Germinal center (tissue), 1 donor: Measurements from ENCODE around the gene LRP2BP.

Source experiments
- DNase-seq: peaks from one replicate; pipeline ENCODE4 v3.0.0; 2012; ENCODE audit warnings: mixed read lengths, low spot score

Gene LRP2BP

DNA sequence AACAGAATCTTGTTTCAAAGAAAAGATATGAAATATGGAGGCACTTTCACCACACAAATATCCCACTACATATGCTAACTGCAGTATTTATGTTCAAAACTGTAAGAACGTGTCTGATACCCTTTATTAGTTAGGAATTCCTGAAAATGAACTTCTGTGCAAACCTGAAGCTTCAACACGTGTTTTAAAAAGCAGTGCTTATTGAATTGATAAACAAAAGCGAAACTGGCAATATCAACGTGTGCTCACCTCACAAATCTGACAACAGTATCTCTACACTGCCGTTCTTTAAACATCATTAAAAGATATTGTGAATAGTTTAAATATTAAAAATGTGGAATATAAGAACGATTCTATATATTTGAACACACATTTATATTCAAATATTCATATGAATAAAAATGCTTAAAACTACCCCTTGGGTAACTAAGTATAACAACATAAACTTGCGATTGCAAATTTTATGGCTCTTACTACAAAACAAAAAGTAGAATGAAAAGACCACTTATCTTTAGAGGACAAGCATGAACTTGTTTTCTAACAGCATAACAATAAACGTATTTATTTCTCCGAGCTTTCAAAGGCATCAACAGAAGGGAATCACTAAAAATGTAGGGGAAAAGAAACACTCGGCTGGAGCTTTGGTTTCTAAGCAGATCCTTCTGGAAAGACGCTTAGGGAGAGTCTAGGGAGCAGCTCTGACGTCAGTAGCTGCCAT lies at the start of gene LRP2BP:
Gene LRP2BP (minus strand): TSS at position 687 of the 718 bp plus-strand sequence. CDS start 17,738 bp downstream, outside the sequence.
- peak; percentile 19 for DNase-seq

DNA sequence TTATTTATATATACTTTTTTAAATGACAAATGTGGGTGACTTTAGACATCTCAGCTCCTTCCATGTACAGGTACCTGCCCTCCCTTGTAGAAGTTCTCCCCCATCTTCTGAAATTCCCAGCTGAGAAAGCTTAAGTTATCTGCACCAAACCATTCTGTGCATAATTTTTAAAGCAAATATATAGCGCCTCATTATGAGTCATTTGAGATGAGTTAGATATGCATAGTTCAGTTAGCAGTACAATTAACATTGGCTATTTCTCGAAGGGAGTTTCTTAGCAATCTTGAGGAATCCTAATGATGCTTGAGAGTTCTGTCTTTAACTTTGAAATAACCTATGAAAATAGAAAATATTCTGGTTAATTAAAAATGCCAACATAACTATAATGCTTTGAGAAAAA lies 49.5 kb upstream of the LRP2BP start:
- no peak for DNase-seq

DNA sequence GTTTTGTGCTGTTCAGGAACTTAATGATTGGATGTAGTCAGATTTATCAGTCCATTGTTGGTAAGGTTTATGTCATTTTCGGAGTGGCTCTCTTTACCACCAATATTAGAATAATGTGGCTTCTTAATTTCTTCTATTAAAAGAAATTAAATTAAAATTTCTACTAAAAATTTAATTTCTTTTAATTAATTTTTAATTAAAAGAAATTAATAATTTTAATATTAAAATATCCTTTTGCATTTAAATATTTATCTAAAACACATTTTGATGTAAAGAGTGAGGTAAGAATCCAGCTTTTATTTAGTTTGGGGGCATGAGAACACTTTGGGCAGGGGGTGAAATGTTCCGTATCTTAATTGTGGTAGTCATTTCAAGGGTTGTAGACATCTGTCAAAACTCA lies 45.8 kb upstream of the LRP2BP start:
- DNase-seq: no peak

DNA sequence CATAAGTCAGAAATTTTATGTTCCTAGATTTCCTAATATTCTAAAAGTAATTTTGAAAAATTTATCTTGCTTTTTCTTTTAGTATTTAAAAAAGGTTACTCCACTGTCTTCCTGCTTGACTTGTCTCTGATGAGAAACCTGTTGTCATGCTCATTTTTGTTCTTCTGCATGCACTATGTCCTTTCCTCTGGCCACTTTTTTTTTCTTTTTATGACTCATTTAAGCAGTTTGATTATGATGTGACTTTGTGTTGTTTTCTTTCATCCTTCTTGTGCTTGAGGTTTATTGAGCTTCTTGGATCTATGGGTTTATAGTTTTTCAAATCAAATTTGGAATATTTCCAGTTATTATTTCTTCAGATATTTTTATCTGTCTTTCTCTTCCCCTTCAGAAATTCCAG lies 42.1 kb upstream of the LRP2BP start:
- no peak for DNase-seq

DNA sequence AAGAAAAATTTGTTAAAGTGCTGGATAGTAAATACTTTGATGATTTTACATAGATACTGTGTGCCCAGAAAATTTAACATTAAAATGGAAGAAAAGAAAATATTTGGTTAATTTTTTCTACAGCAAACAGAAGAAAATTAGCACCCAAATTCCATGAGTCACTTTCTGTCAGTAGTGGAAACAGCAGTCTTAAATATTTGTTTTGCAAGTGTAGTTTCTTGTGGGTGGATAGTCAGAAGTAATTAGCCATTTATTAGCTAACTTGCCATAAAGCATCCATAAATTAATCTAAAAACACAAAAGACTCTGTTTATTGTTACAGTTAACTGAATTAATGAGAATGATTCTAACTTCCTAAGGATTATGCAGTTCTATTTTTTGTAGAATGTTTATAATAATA lies 39.7 kb upstream of the LRP2BP start:
- DNase-seq: no peak

DNA sequence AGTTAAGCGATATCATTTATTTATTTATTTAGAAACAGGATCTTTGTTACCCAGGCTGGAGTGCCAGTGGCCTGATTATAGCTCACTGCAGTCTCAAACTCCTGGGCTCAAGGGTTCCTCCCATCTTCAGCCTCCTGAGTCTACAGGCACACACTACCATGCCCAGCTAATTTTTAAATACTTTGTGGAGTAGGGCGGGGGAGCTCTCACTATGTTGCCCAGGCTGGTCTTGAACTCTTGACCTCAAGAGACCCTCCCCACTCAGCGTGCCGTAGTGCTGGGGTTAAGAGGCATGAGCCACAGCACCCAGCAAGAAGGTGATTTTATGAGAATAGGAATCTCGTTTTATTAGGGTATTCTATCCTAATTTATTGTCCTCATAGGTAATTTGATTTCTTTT lies 33.9 kb upstream of the LRP2BP start:
- no peak for DNase-seq

DNA sequence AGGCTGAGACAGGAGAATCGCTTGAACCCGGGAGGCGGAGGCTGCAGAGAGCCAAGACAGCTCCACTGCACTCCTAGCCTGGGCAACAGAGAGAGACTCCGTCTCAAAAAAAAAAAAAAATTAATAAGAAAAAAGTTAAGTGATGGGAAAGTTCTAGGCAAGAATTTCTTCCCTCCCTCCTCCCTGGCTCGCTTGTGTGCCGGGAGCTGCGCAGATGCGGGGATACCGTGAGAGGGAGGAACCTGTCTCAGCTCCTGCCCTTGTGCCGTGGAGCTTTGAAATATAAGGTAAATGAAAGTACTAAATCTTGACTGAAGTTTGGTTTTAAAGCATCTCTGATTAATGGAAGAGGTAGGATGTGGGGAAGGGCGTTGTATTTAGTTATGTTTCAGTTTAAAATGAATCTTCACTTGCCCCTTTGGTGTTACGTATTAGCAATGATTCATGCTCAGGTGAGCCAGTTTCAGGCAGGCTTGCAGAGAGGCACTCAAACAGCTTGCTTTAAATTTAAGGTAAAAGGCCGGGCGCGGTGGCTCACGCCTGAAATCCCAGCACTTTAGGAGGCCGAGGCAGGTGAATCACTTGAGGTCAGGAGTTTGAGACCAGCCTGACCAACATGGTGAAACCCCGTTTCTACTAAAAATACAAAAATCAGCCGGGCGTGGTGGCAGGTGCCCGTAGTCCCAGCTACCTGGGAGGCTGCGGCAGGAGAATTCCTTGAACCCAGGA lies 31.4 kb upstream of the LRP2BP start:
- no peak for DNase-seq

DNA sequence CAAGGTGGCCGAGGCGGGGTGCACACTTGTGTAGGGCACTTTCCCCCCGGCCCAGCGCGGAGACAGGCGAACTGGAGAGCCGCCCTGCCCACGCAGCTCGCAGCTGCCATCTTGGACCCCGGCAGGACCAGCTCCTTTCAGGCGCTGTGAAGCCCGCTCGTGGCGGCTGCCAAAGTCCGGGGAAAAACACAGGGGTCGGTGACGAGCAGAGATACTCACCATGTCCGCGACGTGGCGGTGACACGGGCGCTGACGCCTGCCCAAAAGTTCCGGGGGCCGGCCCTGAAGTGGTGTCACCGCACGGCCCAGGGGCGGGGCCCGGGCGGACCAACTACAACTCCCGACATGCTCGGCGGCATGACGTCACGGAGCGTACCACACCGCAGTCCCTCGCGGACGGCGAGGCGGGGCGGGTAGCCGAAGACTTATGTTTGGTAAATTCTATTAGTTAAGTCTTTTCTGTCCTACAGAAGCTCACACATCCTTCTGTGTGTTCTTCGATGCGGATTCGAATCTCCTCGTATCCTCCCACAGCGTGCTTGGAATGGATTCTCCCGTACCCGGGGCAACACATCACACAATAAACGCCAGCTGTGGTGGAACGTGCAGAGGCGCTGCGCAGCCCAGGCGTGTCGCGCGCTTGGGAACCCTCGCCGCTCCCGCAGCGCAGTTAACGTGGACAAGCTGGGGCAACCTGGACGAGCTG lies 30.1 kb upstream of the LRP2BP start, which contains the start of gene UFSP2:
Gene UFSP2 (minus strand): TSS at position 318 of the 706 bp plus-strand sequence. CDS start 96 bp downstream, at position 222.
- peak; percentile 88 for DNase-seq

DNA sequence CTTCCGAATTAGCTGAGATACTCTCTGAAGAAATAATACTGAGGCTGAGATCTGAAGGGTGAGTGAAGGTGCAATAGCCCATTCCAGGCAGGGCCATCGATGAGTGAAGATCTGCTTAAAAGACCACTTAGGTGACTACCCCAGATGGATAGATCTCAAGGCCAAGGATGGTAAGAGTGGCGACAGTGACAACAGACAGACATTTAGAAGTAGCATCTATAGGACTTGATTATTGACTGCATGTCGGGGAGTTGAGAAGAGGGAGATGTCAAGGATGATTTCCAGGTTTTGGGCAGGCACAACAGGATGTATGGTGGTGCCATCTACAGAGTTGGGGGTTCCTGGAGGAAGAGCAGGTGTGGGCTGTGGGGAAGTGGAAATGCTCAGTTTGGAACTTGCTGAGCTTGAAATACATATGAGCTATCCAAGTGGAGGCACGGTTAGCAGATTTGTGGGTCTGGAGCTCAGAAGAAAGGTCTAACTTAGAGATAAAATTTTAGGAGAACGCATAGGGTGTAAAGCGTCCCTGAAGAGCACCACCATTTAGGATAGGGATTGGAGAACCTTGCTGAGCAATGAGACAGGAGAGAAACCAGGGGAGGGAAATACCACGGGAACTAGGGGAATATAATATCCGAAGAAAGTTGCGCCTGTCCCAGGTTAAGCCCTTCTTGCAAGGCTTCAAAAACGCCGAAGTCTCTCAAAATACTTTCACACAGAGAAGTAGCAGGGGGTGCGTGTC lies 29.4 kb upstream of the LRP2BP start:
- no peak for DNase-seq

DNA sequence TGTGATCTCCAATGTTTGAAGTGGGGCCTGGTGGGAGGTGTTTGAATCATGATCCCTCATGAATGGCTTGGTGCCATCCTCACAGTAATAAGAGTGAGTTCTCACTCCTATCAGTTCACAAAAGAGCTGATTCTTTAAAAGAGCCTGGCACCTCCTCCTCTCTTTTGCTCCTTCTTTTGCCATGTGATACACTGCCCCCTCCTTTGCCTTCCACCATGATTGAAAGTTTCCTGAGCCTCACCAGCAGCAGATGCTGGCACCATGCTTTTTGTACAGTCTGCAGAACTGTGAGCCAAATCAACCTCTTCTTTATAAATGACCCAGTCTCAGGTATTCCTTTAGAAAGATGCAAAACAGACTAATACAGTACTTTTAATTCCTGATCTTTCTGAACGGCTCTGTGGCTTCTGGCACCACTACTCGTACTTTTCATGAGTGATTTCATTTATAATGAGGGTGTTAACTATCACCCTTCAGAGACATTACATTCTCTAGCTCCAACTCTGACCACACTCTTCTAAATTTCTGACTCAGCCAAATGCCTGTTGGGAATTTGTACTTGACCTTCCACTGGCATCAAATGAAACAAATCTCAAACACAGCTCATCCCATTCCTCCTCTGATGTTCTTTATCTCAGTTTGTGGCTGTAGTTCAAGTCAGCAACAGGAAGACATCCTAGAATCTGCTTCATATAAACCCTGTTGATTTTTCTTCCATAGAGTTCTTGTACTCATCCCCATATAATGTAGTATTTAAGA lies 25.8 kb upstream of the LRP2BP start:
- no peak for DNase-seq

DNA sequence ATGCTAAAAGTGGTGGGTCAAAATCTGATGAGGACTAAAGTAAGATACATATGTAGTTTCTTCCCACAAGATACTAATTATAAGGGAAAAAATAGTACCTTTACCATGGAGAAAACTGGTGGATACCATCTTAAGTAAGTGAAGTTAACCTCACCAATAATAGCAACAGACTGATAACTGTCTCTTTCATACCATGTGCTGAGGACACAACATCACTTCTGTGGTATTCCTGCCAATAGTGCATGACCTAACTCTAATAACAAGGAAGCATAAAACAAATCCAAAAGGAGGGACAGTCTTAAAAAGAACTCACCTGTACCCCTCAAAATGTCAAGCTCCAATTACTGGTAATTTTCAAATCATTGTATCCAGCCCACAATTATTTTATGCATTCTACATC lies 21.2 kb upstream of the LRP2BP start:
- no peak for DNase-seq

DNA sequence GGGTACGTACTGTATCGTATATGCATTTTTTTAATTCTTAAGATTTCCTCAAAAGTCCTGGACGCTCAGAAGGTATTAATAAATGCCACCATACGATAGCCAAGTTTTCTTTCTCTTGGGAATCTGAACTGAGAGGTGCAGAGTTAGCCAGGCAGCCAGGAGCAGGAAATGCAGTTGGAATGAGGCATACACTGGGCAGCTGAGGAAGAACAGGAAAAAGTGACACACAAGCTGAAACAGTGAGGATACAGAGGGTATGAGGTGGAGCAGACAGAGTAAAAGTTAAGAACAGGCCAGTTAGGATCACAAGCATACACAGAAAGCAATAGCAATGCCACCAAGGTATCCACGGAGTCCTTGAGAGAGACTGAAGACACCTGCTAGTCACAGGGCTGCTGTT lies 16.7 kb upstream of the LRP2BP start:
- no peak for DNase-seq

DNA sequence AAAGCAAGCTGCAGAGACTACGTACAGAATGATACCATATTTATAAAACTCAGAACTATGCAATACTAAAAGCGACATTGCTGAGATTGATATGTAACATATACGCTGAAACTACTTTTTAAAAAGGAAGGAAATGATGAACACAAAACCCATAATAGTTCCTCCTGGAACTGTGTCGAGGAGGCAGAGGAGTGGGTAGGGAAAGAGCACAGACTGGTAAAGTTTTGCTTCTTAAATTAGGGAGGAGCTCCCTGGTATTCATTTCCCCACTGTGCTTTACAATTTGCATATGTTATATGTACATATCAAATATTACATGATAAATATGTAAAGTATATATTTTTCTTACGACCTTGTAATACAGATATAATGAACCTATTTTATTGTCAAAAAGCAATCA lies 16.1 kb upstream of the LRP2BP start:
- no peak for DNase-seq

DNA sequence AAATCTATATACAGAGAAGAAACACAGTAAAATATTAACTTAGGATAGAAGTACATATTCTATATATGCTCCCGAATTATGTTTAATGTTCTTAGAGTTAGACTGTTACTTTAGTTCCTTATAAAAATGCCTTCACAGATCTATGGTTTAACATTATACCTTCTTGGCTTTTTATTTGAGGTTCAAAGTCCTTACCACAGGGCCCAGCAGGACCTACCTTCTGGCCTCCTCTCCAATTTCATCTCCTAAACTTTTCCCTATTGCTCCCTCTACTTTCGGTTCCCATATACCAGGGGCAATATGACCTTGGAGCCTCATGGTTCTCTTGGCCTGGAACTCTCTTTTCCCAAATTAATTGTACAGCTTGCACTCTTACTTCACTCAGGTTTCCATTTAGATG lies 12.7 kb upstream of the LRP2BP start:
- DNase-seq: no peak

DNA sequence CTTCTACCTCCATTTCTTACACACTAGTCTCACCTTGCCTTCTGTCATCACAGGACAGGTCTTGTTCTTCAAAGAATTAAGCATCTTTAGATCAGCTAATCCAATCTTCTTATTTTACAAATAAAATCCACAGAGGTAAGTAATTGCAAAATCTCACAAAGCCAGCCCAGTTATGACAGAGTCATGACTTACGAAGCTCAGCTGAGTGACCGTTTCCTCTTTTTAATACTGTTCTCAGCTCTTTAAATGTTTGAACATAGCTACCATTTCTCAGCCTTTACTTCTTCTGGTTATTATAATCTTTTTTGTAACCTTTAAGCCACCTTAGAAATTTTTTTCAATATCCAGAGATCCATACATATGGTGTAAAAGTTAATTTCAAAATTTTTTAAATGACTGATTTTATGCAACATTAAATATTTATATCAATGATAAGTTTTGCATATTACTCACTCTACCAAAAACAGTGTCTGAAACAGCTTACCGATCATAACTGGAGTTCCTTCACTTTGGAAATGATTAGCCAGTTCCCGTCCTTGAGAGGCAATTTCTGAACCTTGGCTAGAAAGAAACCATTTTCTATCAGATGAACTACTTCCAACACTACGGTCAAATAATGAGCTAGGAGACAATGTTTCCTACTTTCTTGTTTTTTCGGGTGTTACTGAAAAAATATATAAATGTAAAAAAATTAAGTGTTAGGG lies 9.7 kb upstream of the LRP2BP start:
- DNase-seq: peak; percentile 26

DNA sequence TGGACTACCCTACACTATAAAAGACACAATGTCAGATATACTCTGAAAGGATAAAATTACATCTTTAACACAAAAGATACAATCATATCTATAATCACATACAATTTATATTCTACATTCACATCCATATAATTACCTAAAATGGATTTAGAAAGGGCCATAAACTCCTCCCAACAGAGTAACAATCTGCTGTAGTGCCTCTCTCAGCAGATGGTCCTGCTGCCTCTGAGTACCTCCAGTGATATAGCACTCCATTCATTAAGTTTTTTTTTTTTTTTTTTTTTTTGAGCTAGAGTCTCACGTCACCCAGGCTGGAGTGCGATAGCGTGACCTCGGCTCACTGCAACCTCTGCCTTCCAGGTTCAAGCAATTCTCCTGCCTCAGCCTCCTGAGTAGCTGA lies 8.3 kb upstream of the LRP2BP start:
- no peak for DNase-seq

DNA sequence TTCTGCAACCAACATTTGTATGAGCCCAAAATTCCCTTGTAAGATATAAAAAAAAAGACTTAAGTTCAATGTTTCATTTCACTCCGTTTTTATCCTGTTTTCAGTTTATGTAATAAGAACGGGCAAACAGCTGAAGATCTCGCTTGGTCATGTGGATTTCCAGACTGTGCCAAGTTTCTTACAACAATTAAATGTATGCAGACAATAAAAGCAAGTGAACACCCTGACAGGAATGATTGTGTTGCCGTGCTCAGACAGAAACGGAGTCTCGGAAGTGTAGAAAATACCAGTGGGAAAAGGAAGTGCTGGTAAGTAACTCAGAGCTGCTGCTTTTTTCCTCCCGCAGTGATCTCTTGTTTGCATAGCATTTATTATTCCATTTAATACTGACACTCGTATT lies 3.7 kb upstream of the LRP2BP start:
- no peak for DNase-seq

DNA sequence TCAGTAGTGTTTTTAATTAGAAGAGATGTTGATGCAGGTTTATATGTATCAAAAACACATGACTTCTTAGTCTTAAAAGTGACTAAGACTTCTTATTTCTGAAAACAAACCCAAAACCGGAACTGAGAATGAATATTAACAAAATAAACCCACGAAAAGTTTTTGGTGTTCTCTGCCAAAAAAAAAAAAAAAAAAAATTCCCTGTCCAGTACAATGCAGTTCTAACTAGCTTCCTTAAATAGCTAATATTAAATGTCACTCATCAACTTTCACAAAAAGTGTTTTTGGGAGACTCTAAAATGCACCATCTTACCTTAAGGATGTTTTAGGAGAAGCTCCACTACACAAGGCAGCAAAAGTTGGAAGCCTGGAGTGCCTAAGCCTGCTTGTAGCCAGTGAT lies 2.9 kb upstream of the LRP2BP start:
- no peak for DNase-seq

DNA sequence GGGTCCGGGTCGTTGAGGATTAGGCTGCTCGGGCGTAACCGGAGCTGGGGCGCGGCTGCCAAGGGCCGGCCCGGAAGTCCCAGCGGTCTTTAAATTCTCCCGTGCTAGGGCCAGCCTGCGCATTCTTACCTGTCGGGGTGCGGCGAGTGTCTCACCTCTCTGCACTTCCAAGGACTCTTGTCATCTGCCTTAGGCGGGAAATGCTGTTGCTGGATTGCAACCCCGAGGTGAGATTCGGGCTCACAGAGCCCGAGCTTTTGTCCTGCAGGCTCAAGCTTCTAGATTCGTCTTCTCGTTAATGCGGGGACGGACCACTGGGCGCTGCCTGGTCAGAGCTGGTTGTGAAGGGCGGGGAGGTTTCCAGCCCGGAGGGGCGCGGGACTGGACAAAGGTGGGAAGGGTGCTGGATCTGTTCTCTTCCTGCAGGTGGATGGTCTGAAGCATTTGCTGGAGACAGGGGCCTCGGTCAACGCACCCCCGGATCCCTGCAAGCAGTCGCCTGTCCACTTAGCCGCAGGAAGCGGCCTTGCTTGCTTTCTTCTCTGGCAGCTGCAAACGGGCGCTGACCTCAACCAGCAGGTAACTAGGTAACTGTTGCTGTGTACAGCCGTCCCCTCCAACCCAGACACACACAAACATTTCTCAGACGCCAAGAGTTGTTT lies 1.1 kb upstream of the LRP2BP start, which contains the start of gene ANKRD37:
Gene ANKRD37 (plus strand): TSS at position 118 of the 662 bp plus-strand sequence. CDS start 83 bp downstream, at position 201.
- DNase-seq: no peak
